Smooth muscle cell (in vitro differentiated cells): ENCODE measurements around the gene C5orf47. TPM values are rescaled to one million over a fixed set of nuclear protein-coding genes. Genes with fewer than 3 reads are reported as not detected.

Source experiments
- DNase-seq: peaks from one replicate; lab custom pipeline; 2025; ENCODE audit not compliant: unreplicated experiment; lab: John Stamatoyannopoulos, UW
- H2AFZ ChIP-seq: fragments of 200-600 bp; sonication (generic); 2 replicates; pipeline ENCODE4 v1.6.0; 2016; ENCODE audit warnings: antibody characterized with exemption, low read depth, mild to moderate bottlenecking
- H3F3A ChIP-seq: fragments of 200-600 bp; sonication (generic); 2 replicates; pipeline ENCODE4 v1.6.0; 2017; ENCODE audit warnings: antibody characterized with exemption, low read depth
- H3K27ac ChIP-seq: fragments of 200-600 bp; sonication (generic); 2 replicates; pipeline ENCODE4 v1.5.1; 2016; ENCODE audit warnings: low read depth, mild to moderate bottlenecking
- H3K27me3 ChIP-seq: fragments of 200-600 bp; sonication (generic); 2 replicates; pipeline ENCODE4 v1.6.1; 2016; ENCODE audit warnings: low read depth, mild to moderate bottlenecking
- H3K36me3 ChIP-seq: fragments of 200-600 bp; sonication (generic); 2 replicates; pipeline ENCODE4 v1.5.1; 2016; ENCODE audit warnings: low read depth
- H3K4me1 ChIP-seq: fragments of 200-600 bp; sonication (generic); 2 replicates; pipeline ENCODE4 v1.5.1; 2016; ENCODE audit warnings: low read depth
- H3K4me2 ChIP-seq: fragments of 200-600 bp; sonication (generic); 2 replicates; pipeline ENCODE4 v1.6.0; 2016; ENCODE audit warnings: mild to moderate bottlenecking
- H3K4me3 ChIP-seq: fragments of 200-600 bp; sonication (generic); 2 replicates; pipeline ENCODE4 v1.5.1; 2016; ENCODE audit warnings: mild to moderate bottlenecking
- H3K79me2 ChIP-seq: fragments of 200-600 bp; sonication (generic); 2 replicates; pipeline ENCODE4 v1.6.0; 2016; ENCODE audit warnings: low read depth, mild to moderate bottlenecking
- H3K9ac ChIP-seq: fragments of 200-600 bp; sonication (generic); 2 replicates; pipeline ENCODE4 v1.6.0; 2016; ENCODE audit warnings: low read depth
- H3K9me3 ChIP-seq: fragments of 200-600 bp; sonication (generic); replicated peaks from 2 replicates; pipeline ENCODE4 v1.5.1; 2016; ENCODE audit warnings: low read depth
- H4K20me1 ChIP-seq: fragments of 200-600 bp; sonication (generic); 2 replicates; pipeline ENCODE4 v1.6.0; 2016; ENCODE audit warnings: low read depth
- CTCF ChIP-seq: fragments of 200-600 bp; sonication (generic); IDR thresholded peaks from 2 replicates; pipeline ENCODE4 v1.5.1; 2017; ENCODE audit warnings: borderline replicate concordance, mild to moderate bottlenecking, antibody characterized with exemption; ENCODE audit not compliant: insufficient read depth, poor library complexity, severe bottlenecking
- WGBS: methylation state at CpG from one replicate; pipeline ENCODE4 v1.1.7; 2016; ENCODE audit warnings: low lambda C conversion rate; 5-methylcytosine and 5-hydroxymethylcytosine counted together
- polyA plus RNA-seq: library from polyadenylated mRNA; unstranded; fragments of >200 nt; fragmentation: Nextera tagmentation; extraction: Ambion mirVana; gene quantifications from 2 replicates; pipeline ENCODE4 v1.2.1, GENCODE V29; 2016
- total RNA-seq: library from RNA; depleted of rRNA; stranded (reverse); fragments of >200 nt; gene quantifications from 2 replicates; pipeline ENCODE4 v1.2.3, GENCODE V29; 2014

Gene C5orf47
- total and polyA plus RNA-seq, 2 experiments from 2014 or later, result not detected

- Histone ChIP-seq H3K79me2 (no peaks in the 10 kb centered on the region), H3K4me2 (no peak overlapping the region), H3K27me3 (no peaks in the 10 kb centered on the region), H3K9ac (no peak overlapping the region), H3K9me3 (no peaks in the 10 kb centered on the region), H2AFZ (no peak overlapping the region), H3K27ac (no peak overlapping the region), H3K4me3 (no peak overlapping the region), H3F3A (no peaks in the 10 kb centered on the region), H3K36me3 (no peaks in the 10 kb centered on the region), H3K4me1 (no peaks in the 10 kb centered on the region), H4K20me1 (no peaks in the 10 kb centered on the region)
- WGBS, result 96% methylated on average over 19 of the region's 41 CpGs
- no peak for TF ChIP-seq CTCF
- no peak for DNase-seq
These were observed 587 bp downstream of the C5orf47 start for GRCh38 chr5:173989432-173990082.

GRCh38 chr5:173997331-173997730 lies 8.4 kb downstream of the C5orf47 start:
- peaks cover 32% of the 10 kb centered on the region for H3K27me3 ChIP-seq

GRCh38 chr5:173998531-173998930 lies 9.6 kb downstream of the C5orf47 start:
- 81% methylated on average over 4 of the region's 4 CpGs for WGBS
- no peak overlapping the region for H3K9ac ChIP-seq
- no peak overlapping the region for H3K4me3 ChIP-seq
- H3K36me3 ChIP-seq, result no peaks in the 10 kb centered on the region
- H2AFZ ChIP-seq, result no peak overlapping the region
- H4K20me1 ChIP-seq, result no peaks in the 10 kb centered on the region
- peaks cover 40% of the 10 kb centered on the region for H3K27me3 ChIP-seq
- TF ChIP-seq CTCF, result no peak
- no peak overlapping the region for H3K27ac ChIP-seq
- H3K79me2 ChIP-seq, result no peaks in the 10 kb centered on the region
- no peak overlapping the region for H3K4me2 ChIP-seq
- H3F3A ChIP-seq, result no peaks in the 10 kb centered on the region
- no peak for DNase-seq
- no peaks in the 10 kb centered on the region for H3K9me3 ChIP-seq
- H3K4me1 ChIP-seq, result no peaks in the 10 kb centered on the region

More at GRCh38 chr5:173997331-173997730, 8.4 kb downstream of the C5orf47 start:
- Histone ChIP-seq H3F3A (no peaks in the 10 kb centered on the region), H3K79me2 (no peaks in the 10 kb centered on the region), H3K4me2 (no peak overlapping the region), H3K4me1 (no peaks in the 10 kb centered on the region), H4K20me1 (no peaks in the 10 kb centered on the region), H3K9ac (no peak overlapping the region), H3K36me3 (no peaks in the 10 kb centered on the region), H2AFZ (no peak overlapping the region), H3K27ac (no peak overlapping the region), H3K9me3 (no peaks in the 10 kb centered on the region), H3K4me3 (no peak overlapping the region)
- TF ChIP-seq CTCF, result no peak
- no peak for DNase-seq
- 75% methylated on average over 4 of the region's 4 CpGs for WGBS

GRCh38 chr5:174000076-174000475 lies 11.1 kb downstream of the C5orf47 start:
- Histone ChIP-seq H3K27me3 (peaks cover 41% of the 10 kb centered on the region), H3F3A (no peaks in the 10 kb centered on the region), H3K9me3 (no peaks in the 10 kb centered on the region), H4K20me1 (no peaks in the 10 kb centered on the region), H3K4me1 (no peaks in the 10 kb centered on the region), H3K9ac (no peak overlapping the region), H3K4me3 (no peak overlapping the region), H2AFZ (no peak overlapping the region), H3K79me2 (no peaks in the 10 kb centered on the region), H3K4me2 (no peak overlapping the region), H3K27ac (no peak overlapping the region), H3K36me3 (no peaks in the 10 kb centered on the region)
- WGBS, result 83% methylated on average over 4 of the region's 4 CpGs
- no peak for TF ChIP-seq CTCF
- DNase-seq, result no peak
